ENCODE results near the gene ABCA7. TPM values are rescaled to one million over a fixed set of nuclear protein-coding genes. Genes with fewer than 3 reads are reported as not detected.

The ABCA7 gene
- total and polyA plus RNA-seq, 2 experiments from 2014 or later = 17.8 to 26.8 TPM

DNA sequence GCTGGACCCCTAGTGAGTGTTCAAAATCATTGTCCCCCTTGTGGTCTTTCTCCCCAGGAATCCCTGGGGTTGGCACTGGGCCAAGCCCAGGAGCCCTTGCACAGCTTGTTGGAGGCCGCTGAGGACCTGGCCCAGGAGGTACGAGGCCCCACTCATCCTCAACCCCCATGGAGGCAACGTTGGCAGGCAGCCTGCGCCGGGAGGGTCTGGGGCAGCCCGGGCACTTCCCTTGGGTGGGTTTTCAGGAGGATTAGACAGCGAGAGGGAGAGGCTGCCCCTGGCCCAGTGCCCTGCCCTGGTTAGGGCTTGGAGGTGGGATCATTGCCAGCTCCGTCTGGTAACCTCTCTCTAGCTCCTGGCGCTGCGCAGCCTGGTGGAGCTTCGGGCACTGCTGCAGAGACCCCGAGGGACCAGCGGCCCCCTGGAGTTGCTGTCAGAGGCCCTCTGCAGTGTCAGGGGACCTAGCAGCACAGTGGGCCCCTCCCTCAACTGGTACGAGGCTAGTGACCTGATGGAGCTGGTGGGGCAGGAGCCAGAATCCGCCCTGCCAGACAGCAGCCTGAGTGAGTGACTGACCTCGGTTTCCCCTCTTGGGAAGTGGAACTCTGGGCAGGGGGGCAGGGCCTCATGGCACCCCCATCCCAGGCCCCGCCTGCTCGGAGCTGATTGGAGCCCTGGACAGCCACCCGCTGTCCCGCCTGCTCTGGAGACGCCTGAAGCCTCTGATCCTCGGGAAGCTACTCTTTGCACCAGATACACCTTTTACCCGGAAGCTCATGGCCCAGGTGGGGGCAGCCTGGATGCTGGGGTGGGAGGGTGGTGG lies 3.0 kb downstream of the ABCA7 start:
- Histone ChIP-seq H3K79me2 (no peaks in the 10 kb centered on the region), H3K36me3 (replicated peaks; ENCODE audit: insufficient read depth, low read depth) (no peaks in the 10 kb centered on the region), H3K27ac (no peak overlapping the region), H3K9me2 (replicated peaks; ENCODE audit: insufficient read depth) (no peaks in the 10 kb centered on the region), H3K9me3 (ENCODE audit: low read depth) (no peaks in the 10 kb centered on the region), H3K4me3 (no peak overlapping the region), H2AFZ (no peak overlapping the region), H3K4me1 (ENCODE audit: insufficient read depth) (peaks cover 8% of the 10 kb centered on the region), H3K4me2 (no peak overlapping the region), H3K27me3 (no peaks in the 10 kb centered on the region), H4K20me1 (ENCODE audit: insufficient read depth, poor library complexity, severe bottlenecking) (no peaks in the 10 kb centered on the region)
- TF ChIP-seq, protein P1, sequence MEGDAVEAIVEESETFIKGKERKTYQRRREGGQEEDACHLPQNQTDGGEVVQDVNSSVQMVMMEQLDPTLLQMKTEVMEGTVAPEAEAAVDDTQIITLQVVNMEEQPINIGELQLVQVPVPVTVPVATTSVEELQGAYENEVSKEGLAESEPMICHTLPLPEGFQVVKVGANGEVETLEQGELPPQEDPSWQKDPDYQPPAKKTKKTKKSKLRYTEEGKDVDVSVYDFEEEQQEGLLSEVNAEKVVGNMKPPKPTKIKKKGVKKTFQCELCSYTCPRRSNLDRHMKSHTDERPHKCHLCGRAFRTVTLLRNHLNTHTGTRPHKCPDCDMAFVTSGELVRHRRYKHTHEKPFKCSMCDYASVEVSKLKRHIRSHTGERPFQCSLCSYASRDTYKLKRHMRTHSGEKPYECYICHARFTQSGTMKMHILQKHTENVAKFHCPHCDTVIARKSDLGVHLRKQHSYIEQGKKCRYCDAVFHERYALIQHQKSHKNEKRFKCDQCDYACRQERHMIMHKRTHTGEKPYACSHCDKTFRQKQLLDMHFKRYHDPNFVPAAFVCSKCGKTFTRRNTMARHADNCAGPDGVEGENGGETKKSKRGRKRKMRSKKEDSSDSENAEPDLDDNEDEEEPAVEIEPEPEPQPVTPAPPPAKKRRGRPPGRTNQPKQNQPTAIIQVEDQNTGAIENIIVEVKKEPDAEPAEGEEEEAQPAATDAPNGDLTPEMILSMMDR (IDR thresholded peaks at IDR 0.05; ENCODE audit: poor library complexity) = no peak
- TF ChIP-seq EZH2 (IDR thresholded peaks at IDR 0.05; ENCODE audit: borderline replicate concordance) (no peak), EZH2phosphoT487 (IDR thresholded peaks at IDR 0.05; ENCODE audit: low read depth, severe bottlenecking, unreplicated experiment) (no peak)
- DNase-seq (ENCODE audit: low spot score) = no peak
- 81% methylated on average over 22 of the region's 23 CpGs for WGBS (ENCODE audit: low lambda C conversion rate, missing lambda C conversion rate)

GRCh38 chr19:1045247-1045603 lies 5.3 kb downstream of the ABCA7 start:
- no peaks in the 10 kb centered on the region for H3K79me2 ChIP-seq
- no peaks in the 10 kb centered on the region for H3K27me3 ChIP-seq
- no peak overlapping the region for H3K4me2 ChIP-seq
- H3K4me3 ChIP-seq = no peak overlapping the region
- WGBS (ENCODE audit: low lambda C conversion rate, missing lambda C conversion rate) = 93% methylated on average over 6 of the region's 10 CpGs
- TF ChIP-seq EZH2phosphoT487 (IDR thresholded peaks at IDR 0.05; ENCODE audit: low read depth, severe bottlenecking, unreplicated experiment) = no peak
- TF ChIP-seq EZH2 (IDR thresholded peaks at IDR 0.05; ENCODE audit: borderline replicate concordance) = no peak
- TF ChIP-seq, protein P1 (IDR thresholded peaks at IDR 0.05; ENCODE audit: poor library complexity) = no peak
- H2AFZ ChIP-seq = no peak overlapping the region
- H3K27ac ChIP-seq = no peak overlapping the region
- H3K36me3 ChIP-seq (replicated peaks; ENCODE audit: insufficient read depth, low read depth) = no peaks in the 10 kb centered on the region
- no peaks in the 10 kb centered on the region for H3K9me2 ChIP-seq (replicated peaks; ENCODE audit: insufficient read depth)
- no peak for DNase-seq (ENCODE audit: low spot score)
- H3K4me1 ChIP-seq (ENCODE audit: insufficient read depth) = peaks cover 8% of the 10 kb centered on the region
- H4K20me1 ChIP-seq (ENCODE audit: insufficient read depth, poor library complexity, severe bottlenecking) = no peaks in the 10 kb centered on the region
- H3K9me3 ChIP-seq (ENCODE audit: low read depth) = no peaks in the 10 kb centered on the region

DNA sequence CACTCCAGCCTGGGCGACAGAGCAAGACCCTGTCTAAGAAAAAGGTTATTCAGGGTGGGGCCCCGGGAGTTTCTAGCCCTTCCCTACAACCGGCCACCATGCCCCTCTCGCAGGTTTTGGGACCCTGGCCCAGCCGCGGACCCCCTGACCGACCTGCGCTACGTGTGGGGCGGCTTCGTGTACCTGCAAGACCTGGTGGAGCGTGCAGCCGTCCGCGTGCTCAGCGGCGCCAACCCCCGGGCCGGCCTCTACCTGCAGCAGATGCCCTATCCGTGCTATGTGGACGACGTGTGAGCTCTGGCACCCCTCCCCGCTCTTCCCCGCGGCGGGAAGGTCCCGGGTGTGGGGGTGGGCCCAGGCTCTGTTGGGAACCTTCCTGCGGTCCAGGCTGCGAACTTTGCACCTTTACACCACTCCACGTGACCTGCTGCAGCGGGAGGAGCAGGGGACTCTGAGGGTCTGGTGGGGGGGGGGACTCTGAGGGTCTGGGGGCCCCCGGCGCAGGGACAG lies 6.3 kb downstream of the ABCA7 start:
- 95% methylated on average over 19 of the region's 33 CpGs for WGBS (ENCODE audit: low lambda C conversion rate, missing lambda C conversion rate)

More for the DNA sequence above, 6.3 kb downstream of the ABCA7 start:
- no peaks in the 10 kb centered on the region for H4K20me1 ChIP-seq (ENCODE audit: insufficient read depth, poor library complexity, severe bottlenecking)
- H3K4me3 ChIP-seq = no peak overlapping the region
- no peaks in the 10 kb centered on the region for H3K9me2 ChIP-seq (replicated peaks; ENCODE audit: insufficient read depth)
- H3K4me2 ChIP-seq = no peak overlapping the region
- peaks cover 3% of the 10 kb centered on the region for H3K4me1 ChIP-seq (ENCODE audit: insufficient read depth)
- TF ChIP-seq, protein P1 (IDR thresholded peaks at IDR 0.05; ENCODE audit: poor library complexity) = no peak
- TF ChIP-seq EZH2phosphoT487 (IDR thresholded peaks at IDR 0.05; ENCODE audit: low read depth, severe bottlenecking, unreplicated experiment) (no peak), EZH2 (IDR thresholded peaks at IDR 0.05; ENCODE audit: borderline replicate concordance) (no peak)
- DNase-seq (ENCODE audit: low spot score) = no peak
- no peak overlapping the region for H2AFZ ChIP-seq
- no peaks in the 10 kb centered on the region for H3K79me2 ChIP-seq
- H3K36me3 ChIP-seq (replicated peaks; ENCODE audit: insufficient read depth, low read depth) = no peaks in the 10 kb centered on the region
- H3K9me3 ChIP-seq (ENCODE audit: low read depth) = no peaks in the 10 kb centered on the region
- H3K27me3 ChIP-seq = no peaks in the 10 kb centered on the region
- H3K27ac ChIP-seq = no peak overlapping the region

Measured in hepatocyte (in vitro differentiated cells).